Measurements from ENCODE around the gene FOXN3. TPM values are rescaled to one million over a fixed set of nuclear protein-coding genes. Genes with fewer than 3 reads are reported as not detected.
A peak's percentile ranks its signal among the peaks of the same experiment; 100 is the strongest.

The FOXN3 gene
- total RNA-seq, 2 donors from 2014 or later, result 46.8 to 72.6 TPM

DNA sequence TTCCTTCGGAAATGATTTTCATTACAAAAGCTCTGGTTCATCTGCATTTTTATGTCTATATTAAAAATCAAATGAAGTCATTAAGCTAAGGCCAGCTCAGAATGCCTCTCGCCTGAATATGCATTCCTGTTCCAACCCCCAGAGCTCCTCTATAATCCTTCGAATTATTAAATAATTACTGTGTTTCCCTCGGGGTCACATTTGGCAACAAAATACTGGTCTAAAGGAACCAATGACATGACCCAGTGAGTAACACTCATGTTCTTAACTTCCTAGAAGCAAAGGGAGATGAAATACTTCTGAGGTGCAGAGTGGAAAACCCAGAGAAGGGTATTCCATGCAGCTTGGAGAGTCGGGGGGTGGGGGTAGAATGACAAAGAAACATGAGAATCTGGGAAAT is 68.3 kb downstream of the FOXN3 start:
- TF ChIP-seq, protein P1, sequence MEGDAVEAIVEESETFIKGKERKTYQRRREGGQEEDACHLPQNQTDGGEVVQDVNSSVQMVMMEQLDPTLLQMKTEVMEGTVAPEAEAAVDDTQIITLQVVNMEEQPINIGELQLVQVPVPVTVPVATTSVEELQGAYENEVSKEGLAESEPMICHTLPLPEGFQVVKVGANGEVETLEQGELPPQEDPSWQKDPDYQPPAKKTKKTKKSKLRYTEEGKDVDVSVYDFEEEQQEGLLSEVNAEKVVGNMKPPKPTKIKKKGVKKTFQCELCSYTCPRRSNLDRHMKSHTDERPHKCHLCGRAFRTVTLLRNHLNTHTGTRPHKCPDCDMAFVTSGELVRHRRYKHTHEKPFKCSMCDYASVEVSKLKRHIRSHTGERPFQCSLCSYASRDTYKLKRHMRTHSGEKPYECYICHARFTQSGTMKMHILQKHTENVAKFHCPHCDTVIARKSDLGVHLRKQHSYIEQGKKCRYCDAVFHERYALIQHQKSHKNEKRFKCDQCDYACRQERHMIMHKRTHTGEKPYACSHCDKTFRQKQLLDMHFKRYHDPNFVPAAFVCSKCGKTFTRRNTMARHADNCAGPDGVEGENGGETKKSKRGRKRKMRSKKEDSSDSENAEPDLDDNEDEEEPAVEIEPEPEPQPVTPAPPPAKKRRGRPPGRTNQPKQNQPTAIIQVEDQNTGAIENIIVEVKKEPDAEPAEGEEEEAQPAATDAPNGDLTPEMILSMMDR (IDR thresholded peaks at IDR 0.05), result no peak
- intact Hi-C loops (cut with DNase I), result no loop called here
- H3K27ac ChIP-seq, result no peak overlapping the region

DNA sequence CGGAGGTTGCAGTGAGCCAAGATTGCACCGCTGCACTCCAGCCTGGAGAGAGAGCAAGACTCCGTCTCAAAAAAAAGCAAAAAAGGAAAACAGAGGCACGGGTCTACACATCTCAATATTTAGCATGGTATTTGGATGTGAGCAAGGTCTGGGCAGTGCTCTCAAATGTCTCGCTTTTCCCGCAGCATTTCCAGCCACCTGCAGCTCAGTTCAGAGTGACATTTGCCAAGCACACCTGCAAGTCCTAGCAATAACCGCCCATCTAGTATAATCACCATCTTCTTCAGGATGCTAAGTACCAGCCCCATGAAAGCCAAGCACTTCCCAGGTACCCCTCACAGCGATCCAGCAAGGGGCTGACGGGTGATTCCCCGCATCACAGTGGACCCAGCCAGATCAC is 69.1 kb downstream of the FOXN3 start:
- no peak overlapping the region for H3K9ac ChIP-seq (ENCODE audit: low read depth in 2 of 2, low read length in 2 of 2)
- TF ChIP-seq, protein P1 (IDR thresholded peaks at IDR 0.05), result no peak
- H3K4me3 ChIP-seq, result no peak overlapping the region
- no peaks in the 10 kb centered on the region for H3K4me1 ChIP-seq
- intact Hi-C loops (cut with DNase I), result no loop called here
- H3K9me3 ChIP-seq, result no peaks in the 10 kb centered on the region
- H3K27me3 ChIP-seq, result no peaks in the 10 kb centered on the region
- no peak overlapping the region for H3K27ac ChIP-seq
- no peak for DNase-seq
- H3K36me3 ChIP-seq, result no peaks in the 10 kb centered on the region

More for the DNA sequence above, 68.3 kb downstream of the FOXN3 start:
- peak; percentile 1 for DNase-seq
- Histone ChIP-seq H3K4me1 (no peaks in the 10 kb centered on the region), H3K27me3 (no peaks in the 10 kb centered on the region), H3K36me3 (no peaks in the 10 kb centered on the region), H3K9me3 (no peaks in the 10 kb centered on the region), H3K4me3 (no peak overlapping the region), H3K9ac (ENCODE audit: low read depth in 2 of 2, low read length in 2 of 2) (no peak overlapping the region)

DNA sequence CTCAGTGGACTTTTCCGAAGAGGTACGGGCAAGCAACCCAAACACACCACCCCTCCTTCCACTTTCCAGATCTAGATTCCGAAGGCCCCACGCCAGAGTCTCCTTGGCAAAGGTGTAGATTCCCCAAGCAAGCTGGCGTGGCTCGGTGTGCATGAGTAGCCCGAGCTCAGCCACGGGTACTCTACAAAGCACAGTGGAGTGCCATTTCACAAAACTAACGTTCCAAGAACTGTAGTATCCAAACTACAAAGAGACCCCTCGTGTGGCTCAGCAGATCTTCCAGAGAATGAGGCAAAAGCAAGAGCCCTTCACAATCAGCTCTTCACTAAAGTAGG is 72.1 kb downstream of the FOXN3 start:
- no peak for DNase-seq
- Histone ChIP-seq H3K36me3 (no peaks in the 10 kb centered on the region), H3K27me3 (no peaks in the 10 kb centered on the region), H3K27ac (no peak overlapping the region), H3K9ac (ENCODE audit: low read depth in 2 of 2, low read length in 2 of 2) (no peak overlapping the region), H3K9me3 (no peaks in the 10 kb centered on the region), H3K4me1 (no peaks in the 10 kb centered on the region), H3K4me3 (no peak overlapping the region)
- TF ChIP-seq, protein P1 (IDR thresholded peaks at IDR 0.05), result no peak
- intact Hi-C loops (cut with DNase I), result no loop called here

DNA sequence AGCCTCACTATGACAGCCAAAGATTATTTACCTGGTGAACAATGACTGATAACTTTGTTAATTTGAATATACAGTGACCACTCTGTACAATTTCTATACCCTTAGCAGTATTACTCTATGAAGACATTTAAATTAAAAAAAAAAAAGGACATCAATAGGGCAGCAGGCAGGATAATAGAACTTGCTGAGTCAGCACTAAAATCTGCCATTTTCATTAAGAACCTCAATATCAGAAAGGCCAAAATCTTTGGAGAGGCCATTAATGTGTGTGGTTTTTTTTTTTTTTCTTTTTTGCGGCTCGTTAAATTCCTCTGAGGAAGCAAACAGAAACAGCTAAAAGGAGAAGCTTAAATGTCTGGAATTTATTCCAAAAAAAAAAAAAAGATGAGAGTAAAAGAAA is 73.7 kb downstream of the FOXN3 start:
- DNase-seq, result no peak
- TF ChIP-seq, protein P1 (IDR thresholded peaks at IDR 0.05), result no peak
- no peak overlapping the region for H3K27ac ChIP-seq
- no peak overlapping the region for H3K4me3 ChIP-seq
- H3K9ac ChIP-seq (ENCODE audit: low read depth in 2 of 2, low read length in 2 of 2), result no peak overlapping the region
- H3K36me3 ChIP-seq, result no peaks in the 10 kb centered on the region
- intact Hi-C loops (cut with DNase I), result no loop called here
- H3K9me3 ChIP-seq, result no peaks in the 10 kb centered on the region
- peaks cover 4% of the 10 kb centered on the region for H3K4me1 ChIP-seq
- H3K27me3 ChIP-seq, result no peaks in the 10 kb centered on the region

DNA sequence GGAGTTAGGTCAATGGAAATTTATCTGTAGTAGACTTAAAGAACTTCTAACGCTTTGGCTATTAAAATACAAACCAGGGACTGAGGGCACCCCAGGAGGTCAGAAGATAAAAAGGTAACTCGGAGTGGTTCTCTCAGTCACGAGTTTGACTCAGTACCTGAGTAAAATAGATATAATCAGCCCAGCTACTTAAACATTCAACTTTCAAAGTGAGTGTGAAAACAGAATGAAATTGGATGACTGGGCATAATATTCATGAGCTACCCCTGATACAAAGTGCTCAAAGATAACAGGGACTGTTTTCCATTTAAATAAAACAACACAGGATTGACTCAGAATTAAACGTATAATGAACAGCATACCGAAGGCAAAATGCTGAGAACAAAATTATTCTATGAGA is 75.0 kb downstream of the FOXN3 start:
- Histone ChIP-seq H3K27me3 (no peaks in the 10 kb centered on the region), H3K9me3 (no peaks in the 10 kb centered on the region), H3K9ac (ENCODE audit: low read depth in 2 of 2, low read length in 2 of 2) (no peak overlapping the region), H3K27ac (no peak overlapping the region), H3K4me3 (no peak overlapping the region), H3K36me3 (no peaks in the 10 kb centered on the region), H3K4me1 (peaks cover 4% of the 10 kb centered on the region)
- DNase-seq, result no peak
- TF ChIP-seq, protein P1 (IDR thresholded peaks at IDR 0.05), result no peak
- intact Hi-C loops (cut with DNase I), result no loop called here

Measured in colonic mucosa (tissue), 4 donors.